Measurements from ENCODE around the gene PDCD11.

The PDCD11 gene

GRCh38 chr10:103493362-103493915, 97.0 kb downstream of the PDCD11 start, which contains the start of gene NEURL1:
Gene NEURL1 (plus strand): TSS chr10:103493705. CDS start chr10:103494388, 683 bp downstream.
- TF ChIP-seq, protein P1, sequence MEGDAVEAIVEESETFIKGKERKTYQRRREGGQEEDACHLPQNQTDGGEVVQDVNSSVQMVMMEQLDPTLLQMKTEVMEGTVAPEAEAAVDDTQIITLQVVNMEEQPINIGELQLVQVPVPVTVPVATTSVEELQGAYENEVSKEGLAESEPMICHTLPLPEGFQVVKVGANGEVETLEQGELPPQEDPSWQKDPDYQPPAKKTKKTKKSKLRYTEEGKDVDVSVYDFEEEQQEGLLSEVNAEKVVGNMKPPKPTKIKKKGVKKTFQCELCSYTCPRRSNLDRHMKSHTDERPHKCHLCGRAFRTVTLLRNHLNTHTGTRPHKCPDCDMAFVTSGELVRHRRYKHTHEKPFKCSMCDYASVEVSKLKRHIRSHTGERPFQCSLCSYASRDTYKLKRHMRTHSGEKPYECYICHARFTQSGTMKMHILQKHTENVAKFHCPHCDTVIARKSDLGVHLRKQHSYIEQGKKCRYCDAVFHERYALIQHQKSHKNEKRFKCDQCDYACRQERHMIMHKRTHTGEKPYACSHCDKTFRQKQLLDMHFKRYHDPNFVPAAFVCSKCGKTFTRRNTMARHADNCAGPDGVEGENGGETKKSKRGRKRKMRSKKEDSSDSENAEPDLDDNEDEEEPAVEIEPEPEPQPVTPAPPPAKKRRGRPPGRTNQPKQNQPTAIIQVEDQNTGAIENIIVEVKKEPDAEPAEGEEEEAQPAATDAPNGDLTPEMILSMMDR (IDR thresholded peaks at IDR 0.05; ENCODE audit: low read depth, low read length, missing control alignments) = no peak
- no peak for DNase-seq (ENCODE audit: extremely low read depth, low read depth)
- H3K4me3 ChIP-seq (replicated peaks; ENCODE audit: low read depth, low read length) = peak within 1 kb of the TSS; percentile 33

DNA sequence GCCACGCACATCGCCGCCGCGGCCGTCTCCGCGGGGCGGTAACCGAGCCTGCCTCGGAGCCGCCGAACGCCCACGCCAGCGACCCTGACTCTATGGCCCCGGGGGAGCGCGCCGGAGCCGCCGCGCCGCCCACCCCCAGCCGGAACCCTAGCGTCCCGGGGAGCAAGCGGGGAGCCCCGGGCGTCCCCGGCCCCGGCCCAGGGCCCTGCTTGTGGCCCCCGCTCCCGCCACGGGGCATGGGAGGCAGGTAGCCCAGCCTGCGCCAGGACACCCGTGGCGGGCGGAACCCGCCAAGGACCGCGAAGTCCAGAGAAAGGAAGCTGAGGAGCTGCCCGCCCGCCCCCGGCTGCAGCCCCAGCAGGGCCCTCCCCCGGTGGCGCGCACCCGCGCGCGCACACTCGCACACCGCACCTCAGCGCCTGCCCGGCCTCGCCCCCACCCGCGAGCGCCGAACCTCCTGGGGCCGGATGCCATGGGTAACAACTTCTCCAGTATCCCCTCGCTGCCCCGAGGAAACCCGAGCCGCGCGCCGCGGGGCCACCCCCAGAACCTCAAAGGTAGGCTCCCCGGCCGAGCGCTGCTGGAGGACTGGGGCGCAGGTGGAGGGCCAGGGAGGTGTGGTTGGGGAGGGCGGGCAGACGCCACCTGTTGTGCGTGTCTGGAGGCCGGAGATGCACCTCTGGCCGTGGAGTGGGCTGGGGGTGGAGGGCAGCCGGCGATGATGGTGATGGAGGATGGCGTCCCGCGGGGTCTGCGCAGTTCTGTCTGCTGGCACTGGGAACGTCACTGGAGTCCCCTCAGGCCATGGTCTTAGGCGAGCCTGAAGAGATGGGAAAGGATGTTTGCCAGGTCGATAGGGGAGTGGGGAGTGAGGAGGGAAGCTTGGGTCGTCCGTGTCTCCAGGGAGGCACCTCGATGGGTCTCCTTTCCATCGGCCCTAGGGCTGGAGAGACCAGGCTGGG, 97.8 kb downstream of the PDCD11 start:
- peak overlapping the region; percentile 33 for H3K4me3 ChIP-seq (replicated peaks; ENCODE audit: low read depth, low read length)
- DNase-seq (ENCODE audit: extremely low read depth, low read depth) = no peak
- TF ChIP-seq, protein P1 (IDR thresholded peaks at IDR 0.05; ENCODE audit: low read depth, low read length, missing control alignments) = no peak

GRCh38 chr10:103495321-103495720, 98.9 kb downstream of the PDCD11 start:
- no peak for DNase-seq (ENCODE audit: extremely low read depth, low read depth)
- TF ChIP-seq, protein P1 (IDR thresholded peaks at IDR 0.05; ENCODE audit: low read depth, low read length, missing control alignments) = no peak
- H3K4me3 ChIP-seq (replicated peaks; ENCODE audit: low read depth, low read length) = no peak overlapping the region
